Osteoblast (primary cell): ENCODE measurements around the gene HOTAIR. TPM values are rescaled to one million over a fixed set of nuclear protein-coding genes. Genes with fewer than 3 reads are reported as not detected.

ENCODE experiments used
- DNase-seq: peaks from one replicate; pipeline ENCODE4 v3.0.0; 2011; ENCODE audit warnings: low spot score, mixed read lengths; ENCODE audit not compliant: insufficient read length; ENCODE audit errors: missing footprints
- H2AFZ ChIP-seq: 2 replicates; pipeline ENCODE4 v1.6.0; 2011; ENCODE audit warnings: mild to moderate bottlenecking, low read length
- H3K27ac ChIP-seq: 2 replicates; pipeline ENCODE4 v1.5.1; 2011; ENCODE audit warnings: mild to moderate bottlenecking, low read depth, low read length, moderate library complexity
- H3K27me3 ChIP-seq: 2 replicates; pipeline ENCODE4 v1.6.0; 2012; ENCODE audit warnings: mild to moderate bottlenecking, control low read depth, inconsistent platforms, low read length, moderate library complexity; ENCODE audit not compliant: insufficient read depth
- H3K36me3 ChIP-seq: 2 replicates; pipeline ENCODE4 v1.5.1; 2011; ENCODE audit warnings: mild to moderate bottlenecking, low read length, control low read depth, moderate library complexity; ENCODE audit not compliant: insufficient read depth
- H3K4me1 ChIP-seq: 2 replicates; pipeline ENCODE4 v1.5.1; 2011; ENCODE audit warnings: mild to moderate bottlenecking, low read length, control low read depth, moderate library complexity; ENCODE audit not compliant: insufficient read depth
- H3K4me2 ChIP-seq: 2 replicates; pipeline ENCODE4 v1.6.0; 2011; ENCODE audit warnings: mild to moderate bottlenecking, low read length; ENCODE audit not compliant: insufficient read depth
- H3K4me3 ChIP-seq: fragments of 200-600 bp; sonication (generic); 3 replicates; pipeline ENCODE4 v1.5.1; 2012; ENCODE audit warnings: mild to moderate bottlenecking, low read length, inconsistent platforms; ENCODE audit not compliant: insufficient read depth
- H3K79me2 ChIP-seq: 2 replicates; pipeline ENCODE4 v1.6.0; 2012; ENCODE audit warnings: mild to moderate bottlenecking, low read length, control low read depth, inconsistent platforms; ENCODE audit not compliant: insufficient read depth
- H3K9me3 ChIP-seq: 2 replicates; pipeline ENCODE4 v1.5.1; 2011; ENCODE audit warnings: low read depth, low read length, control low read depth
- H4K20me1 ChIP-seq: 2 replicates; pipeline ENCODE4 v1.6.0; 2012; ENCODE audit warnings: mild to moderate bottlenecking, low read length, control low read depth; ENCODE audit not compliant: insufficient read depth
- total RNA-seq: library from RNA; depleted of rRNA; stranded (reverse); fragments of >200 nt; gene quantifications from 2 replicates; pipeline ENCODE4 v1.2.3, GENCODE V29; 2012
- TF ChIP-seq, protein P1 (sequence below): IDR thresholded peaks from 2 replicates; pipeline ENCODE4 v1.5.1; 2011; ENCODE audit warnings: mild to moderate bottlenecking, low read depth, low read length, moderate library complexity; ENCODE audit errors: extremely low read depth

The HOTAIR gene
- total RNA-seq, 1 donor = 0.72 TPM

DNA sequence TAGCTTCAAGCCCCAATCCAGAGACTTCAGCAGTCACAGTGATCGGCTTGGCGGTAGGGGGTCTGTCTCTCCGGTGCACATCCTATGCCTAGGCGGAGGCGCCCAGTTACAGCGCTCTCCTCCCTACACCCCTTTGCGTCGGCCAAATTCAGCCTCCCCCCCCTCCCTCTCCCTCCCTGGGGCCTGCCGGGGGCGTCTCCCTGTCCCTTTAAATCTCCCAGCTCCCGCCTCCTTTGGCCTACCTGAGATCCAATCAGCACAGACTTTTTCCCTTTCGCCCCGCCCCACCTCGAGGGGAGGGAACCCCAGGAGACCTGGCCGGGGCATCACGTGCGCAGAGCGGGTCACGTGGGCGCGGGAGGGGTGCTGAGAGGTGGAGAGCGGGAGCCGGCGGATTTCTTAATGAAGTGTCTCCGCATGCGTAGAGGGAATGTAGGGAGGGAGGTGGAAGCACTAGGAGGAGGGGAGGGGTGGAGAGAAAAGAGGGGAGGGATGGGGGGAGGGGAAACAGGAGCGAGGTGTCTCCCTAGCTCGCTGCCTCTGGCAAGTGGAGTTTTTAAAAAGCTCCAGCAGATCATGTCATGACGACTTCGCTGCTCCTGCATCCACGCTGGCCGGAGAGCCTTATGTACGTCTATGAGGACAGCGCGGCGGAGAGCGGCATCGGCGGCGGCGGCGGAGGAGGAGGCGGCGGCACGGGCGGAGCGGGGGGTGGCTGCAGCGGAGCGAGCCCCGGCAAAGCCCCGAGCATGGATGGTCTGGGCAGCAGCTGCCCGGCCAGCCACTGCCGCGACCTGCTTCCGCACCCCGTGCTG lies 36.2 kb downstream of the HOTAIR start, which contains the start of gene HOXC13:
TSS of gene HOXC13 (plus strand) at position 506 of the 815 bp plus-strand sequence. CDS start at position 582, 76 bp downstream.
- H3K27me3 ChIP-seq = peaks cover 98% of the 10 kb centered on the region
- H3K4me3 ChIP-seq = no peak within 1 kb of the TSS
- H3K4me2 ChIP-seq = no peak within 1 kb of the TSS
- H2AFZ ChIP-seq = no peak within 1 kb of the TSS
- no peak within 1 kb of the TSS for H3K27ac ChIP-seq
- H4K20me1 ChIP-seq = peaks cover 6% of the 10 kb centered on the region
- no peaks in the 10 kb centered on the region for H3K4me1 ChIP-seq
- no peaks in the 10 kb centered on the region for H3K79me2 ChIP-seq
- no peaks in the 10 kb centered on the region for H3K9me3 ChIP-seq
- TF ChIP-seq, protein P1, sequence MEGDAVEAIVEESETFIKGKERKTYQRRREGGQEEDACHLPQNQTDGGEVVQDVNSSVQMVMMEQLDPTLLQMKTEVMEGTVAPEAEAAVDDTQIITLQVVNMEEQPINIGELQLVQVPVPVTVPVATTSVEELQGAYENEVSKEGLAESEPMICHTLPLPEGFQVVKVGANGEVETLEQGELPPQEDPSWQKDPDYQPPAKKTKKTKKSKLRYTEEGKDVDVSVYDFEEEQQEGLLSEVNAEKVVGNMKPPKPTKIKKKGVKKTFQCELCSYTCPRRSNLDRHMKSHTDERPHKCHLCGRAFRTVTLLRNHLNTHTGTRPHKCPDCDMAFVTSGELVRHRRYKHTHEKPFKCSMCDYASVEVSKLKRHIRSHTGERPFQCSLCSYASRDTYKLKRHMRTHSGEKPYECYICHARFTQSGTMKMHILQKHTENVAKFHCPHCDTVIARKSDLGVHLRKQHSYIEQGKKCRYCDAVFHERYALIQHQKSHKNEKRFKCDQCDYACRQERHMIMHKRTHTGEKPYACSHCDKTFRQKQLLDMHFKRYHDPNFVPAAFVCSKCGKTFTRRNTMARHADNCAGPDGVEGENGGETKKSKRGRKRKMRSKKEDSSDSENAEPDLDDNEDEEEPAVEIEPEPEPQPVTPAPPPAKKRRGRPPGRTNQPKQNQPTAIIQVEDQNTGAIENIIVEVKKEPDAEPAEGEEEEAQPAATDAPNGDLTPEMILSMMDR = no peak
- peak; percentile 84 for DNase-seq
- H3K36me3 ChIP-seq = no peaks in the 10 kb centered on the region

DNA sequence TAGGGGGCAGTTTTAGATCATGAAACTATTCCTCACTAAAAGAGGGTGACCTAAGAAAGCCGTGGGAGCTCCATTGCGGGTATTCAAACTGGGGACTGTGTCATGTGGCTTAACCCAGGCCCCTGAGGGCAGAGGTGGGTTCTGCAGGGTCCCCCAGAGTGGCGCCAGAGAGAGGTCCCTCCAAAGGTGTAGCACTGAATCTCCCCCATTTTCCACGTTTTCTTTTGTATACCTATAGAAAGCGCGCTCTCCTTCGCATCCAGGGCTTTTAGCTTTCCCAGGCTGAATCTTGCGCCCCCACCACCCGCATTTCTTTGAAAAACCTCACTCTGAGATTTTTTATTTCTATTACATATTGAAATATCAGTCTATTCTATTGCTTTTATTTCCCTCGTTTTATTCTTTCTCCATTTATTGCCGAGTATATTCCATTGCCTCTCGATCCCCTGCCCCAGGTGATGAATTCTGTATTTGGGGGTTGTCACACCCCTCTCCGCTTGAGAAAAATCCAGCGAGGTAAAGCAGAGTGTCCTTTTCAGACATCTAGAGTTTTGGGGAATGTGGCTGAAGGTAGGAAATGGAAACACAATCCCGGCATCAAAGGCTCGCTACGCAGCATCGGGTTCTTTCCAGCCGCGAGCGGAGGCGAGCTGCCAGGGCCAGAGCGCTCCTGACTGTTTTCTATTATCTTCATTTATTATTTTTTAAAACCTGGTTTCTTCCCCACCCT lies 37.0 kb downstream of the HOTAIR start:
- no peak overlapping the region for H3K27ac ChIP-seq
- no peak overlapping the region for H3K4me2 ChIP-seq
- H2AFZ ChIP-seq = no peak overlapping the region
- H4K20me1 ChIP-seq = peaks cover 6% of the 10 kb centered on the region
- H3K9me3 ChIP-seq = no peaks in the 10 kb centered on the region
- no peak overlapping the region for H3K4me3 ChIP-seq
- no peaks in the 10 kb centered on the region for H3K36me3 ChIP-seq
- TF ChIP-seq, protein P1 = no peak
- H3K4me1 ChIP-seq = no peaks in the 10 kb centered on the region
- no peaks in the 10 kb centered on the region for H3K79me2 ChIP-seq
- peaks cover 98% of the 10 kb centered on the region for H3K27me3 ChIP-seq
- DNase-seq = no peak

DNA sequence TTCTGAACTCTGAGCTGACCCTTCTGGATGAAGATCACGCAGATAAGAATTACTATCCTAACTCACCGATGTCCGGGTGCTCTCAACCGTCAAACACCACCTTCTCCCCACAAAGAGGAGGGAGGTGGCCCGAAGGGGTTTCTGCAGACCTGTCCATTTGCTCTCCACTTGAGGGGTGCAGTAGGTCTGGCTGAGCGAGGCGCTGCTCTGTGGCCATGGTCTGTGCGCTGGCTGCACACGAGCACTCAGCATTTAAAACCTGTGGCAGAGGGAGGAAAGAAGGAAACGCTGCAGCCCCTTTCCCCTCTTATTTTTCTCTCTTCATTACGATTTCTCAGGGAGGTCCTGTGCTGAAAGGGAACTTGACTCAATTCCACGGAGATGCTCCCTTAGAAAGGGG lies 37.7 kb downstream of the HOTAIR start:
- no peak for DNase-seq
- H2AFZ ChIP-seq = no peak overlapping the region
- H3K4me1 ChIP-seq = no peaks in the 10 kb centered on the region
- peaks cover 99% of the 10 kb centered on the region for H3K27me3 ChIP-seq
- H3K36me3 ChIP-seq = no peaks in the 10 kb centered on the region
- no peaks in the 10 kb centered on the region for H3K79me2 ChIP-seq
- no peak overlapping the region for H3K27ac ChIP-seq
- TF ChIP-seq, protein P1 = no peak
- H3K9me3 ChIP-seq = no peaks in the 10 kb centered on the region
- H4K20me1 ChIP-seq = peaks cover 6% of the 10 kb centered on the region
- H3K4me2 ChIP-seq = no peak overlapping the region
- H3K4me3 ChIP-seq = no peak overlapping the region
